GM19452 (cell line): ENCODE measurements around the gene NPIPA5.
"Not testable (repeated sequence)": the region's sequence is repeated elsewhere in the genome, so short reads cannot be mapped to it uniquely, and the experiment has no call there.

Experiments
- ATAC-seq: cut with Tn5 transposase; IDR thresholded peaks from one replicate; pipeline ENCODE4 v1.9.1; 2021; ENCODE audit not compliant: unreplicated experiment

NPIPA5 gene

GRCh38 chr16:15378194-15378593 lies at the start of gene NPIPA5:
Gene NPIPA5, minus strand, starts transcription at chr16:15378294. Its CDS starts 0 bp downstream, at chr16:15378294.
- ATAC-seq: not testable (repeated sequence)

GRCh38 chr16:15427648-15428239 lies 49.6 kb upstream of the NPIPA5 start:
- no peak for ATAC-seq

GRCh38 chr16:15426796-15427195 lies 48.7 kb upstream of the NPIPA5 start:
- no peak for ATAC-seq

- no peak for ATAC-seq
Measured at GRCh38 chr16:15425861-15426260, 47.8 kb upstream of the NPIPA5 start.

GRCh38 chr16:15422222-15422621 lies 44.1 kb upstream of the NPIPA5 start:
- ATAC-seq: no peak

GRCh38 chr16:15421696-15422095 lies 43.6 kb upstream of the NPIPA5 start:
- ATAC-seq: not testable (repeated sequence)

- no peak for ATAC-seq
Measured at GRCh38 chr16:15418206-15418605, 40.1 kb upstream of the NPIPA5 start.

GRCh38 chr16:15417197-15417596 lies 39.1 kb upstream of the NPIPA5 start:
- no peak for ATAC-seq

GRCh38 chr16:15415511-15415985 lies 37.5 kb upstream of the NPIPA5 start:
- ATAC-seq: no peak

GRCh38 chr16:15409476-15409875 lies 31.4 kb upstream of the NPIPA5 start:
- not testable (repeated sequence) for ATAC-seq

- ATAC-seq: not testable (repeated sequence)
Measured at GRCh38 chr16:15407756-15408155, 29.7 kb upstream of the NPIPA5 start.

- ATAC-seq: no peak
Measured at GRCh38 chr16:15404792-15405191, 26.7 kb upstream of the NPIPA5 start.

GRCh38 chr16:15404091-15404490 lies 26.0 kb upstream of the NPIPA5 start:
- ATAC-seq: not testable (repeated sequence)

- no peak for ATAC-seq
Measured at GRCh38 chr16:15403392-15403995, 25.4 kb upstream of the NPIPA5 start.

- ATAC-seq: no peak
Measured at GRCh38 chr16:15401972-15402371, 23.9 kb upstream of the NPIPA5 start.

- not testable (repeated sequence) for ATAC-seq
Measured at GRCh38 chr16:15400314-15400713, 22.2 kb upstream of the NPIPA5 start.

- no peak for ATAC-seq
Measured at GRCh38 chr16:15399317-15399716, 21.2 kb upstream of the NPIPA5 start.

- ATAC-seq: no peak
Measured at GRCh38 chr16:15398618-15399316, 20.7 kb upstream of the NPIPA5 start.

- no peak for ATAC-seq
Measured at GRCh38 chr16:15396948-15397594, 19.0 kb upstream of the NPIPA5 start.

- ATAC-seq: not testable (repeated sequence)
Measured at GRCh38 chr16:15396509-15396829, 18.4 kb upstream of the NPIPA5 start.

GRCh38 chr16:15395631-15396508 lies 17.8 kb upstream of the NPIPA5 start, which contains the start of gene MPV17L:
Gene MPV17L, plus strand, starts transcription at chr16:15395754. Its CDS starts 144 bp downstream, at chr16:15395898.
- not testable (repeated sequence) for ATAC-seq
